Activated CD4-positive, alpha-beta T cell treated with anti-CD3 and anti-CD28 coated beads for 1 hour (primary cell): ENCODE data around the gene CTIF.

Experiments used
- DNase-seq: peaks from one replicate; pipeline ENCODE4 v3.0.0-alpha.2; 2020

Gene CTIF

DNA sequence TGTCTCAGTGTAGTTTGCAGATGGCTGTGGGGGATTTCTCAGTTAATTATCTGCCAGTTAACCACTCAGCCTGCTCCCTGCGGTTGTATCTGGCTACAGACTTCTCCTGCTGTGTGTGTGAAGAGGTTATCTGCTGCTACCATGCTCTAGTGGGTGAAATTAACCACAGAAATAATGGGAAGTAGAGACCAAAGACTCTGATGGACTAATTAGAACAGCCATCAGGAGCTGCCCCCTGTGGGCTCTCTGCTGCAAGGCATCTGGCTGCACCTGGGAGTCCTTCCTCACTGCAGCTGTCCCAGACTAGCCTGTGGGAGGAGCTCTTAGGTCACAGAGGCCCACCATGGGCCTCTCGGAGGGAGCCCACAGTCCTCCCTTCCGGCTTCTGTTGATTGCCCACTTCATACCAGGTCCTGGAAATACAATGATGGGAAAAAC lies 66.6 kb downstream of the CTIF start:
- DNase-seq: no peak

DNA sequence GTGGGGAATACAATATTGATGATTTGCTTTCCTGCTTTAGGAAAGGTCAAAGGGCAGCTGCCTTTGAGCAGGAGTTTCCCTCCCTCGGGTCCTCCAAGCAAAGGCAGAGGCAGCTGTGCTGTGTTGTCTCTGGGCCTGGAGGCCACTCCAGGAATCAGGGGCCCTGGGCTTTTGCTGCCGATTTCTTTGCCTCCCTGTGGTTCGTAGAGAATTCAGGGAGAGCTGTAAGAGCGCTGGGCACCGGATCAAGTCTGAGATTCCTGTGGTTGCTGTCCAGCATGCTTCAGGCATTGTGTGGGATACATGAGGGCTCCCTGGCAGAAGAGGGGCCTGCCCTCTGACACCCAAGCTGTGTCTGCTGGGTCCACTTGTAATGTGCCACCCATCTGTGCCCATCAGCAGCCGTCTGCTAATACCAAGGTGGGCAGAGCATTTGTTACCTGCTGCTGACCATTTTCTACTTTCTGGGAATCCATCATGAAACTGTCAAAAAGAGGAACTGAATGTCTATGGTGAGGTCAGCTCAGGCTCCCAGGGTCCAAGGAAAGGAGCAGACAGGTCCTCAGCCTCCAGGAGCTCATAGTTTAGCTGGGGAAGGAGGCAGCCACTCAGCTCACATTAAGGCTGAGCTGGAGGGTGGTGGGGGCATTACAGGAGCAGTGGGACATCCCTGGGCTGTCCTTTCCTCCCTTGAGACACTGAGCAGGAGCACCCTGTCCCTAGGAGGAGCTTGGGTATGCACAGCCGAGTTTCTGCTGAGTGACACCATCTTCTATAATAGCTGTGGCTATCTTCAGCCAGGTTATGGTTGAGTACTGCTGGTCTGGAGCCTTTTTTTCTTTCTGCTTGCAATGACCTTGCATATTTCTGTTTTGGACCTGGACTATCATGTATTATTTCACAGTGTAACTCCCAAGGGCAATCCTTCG lies 68.5 kb downstream of the CTIF start:
- DNase-seq: no peak

DNA sequence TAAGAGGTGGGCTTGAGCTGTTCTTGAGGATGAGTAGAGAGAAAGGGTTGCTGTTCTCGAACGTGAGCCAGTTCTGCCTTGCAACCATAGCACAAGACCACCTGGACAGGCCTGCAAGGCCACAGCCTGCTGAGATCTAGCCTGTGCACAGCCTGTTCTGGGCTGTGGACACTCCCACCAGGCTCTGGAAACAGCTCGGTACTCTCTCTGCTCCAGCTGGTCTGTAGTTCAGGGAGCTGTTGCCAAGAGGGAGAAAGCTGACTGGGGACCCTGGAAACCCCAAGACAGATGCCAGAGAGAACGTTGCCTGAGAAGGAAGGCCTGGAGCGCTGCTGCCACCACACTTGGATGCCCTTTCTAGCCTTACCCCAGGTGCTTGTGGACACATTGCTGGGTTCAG lies 69.8 kb downstream of the CTIF start:
- DNase-seq: no peak

DNA sequence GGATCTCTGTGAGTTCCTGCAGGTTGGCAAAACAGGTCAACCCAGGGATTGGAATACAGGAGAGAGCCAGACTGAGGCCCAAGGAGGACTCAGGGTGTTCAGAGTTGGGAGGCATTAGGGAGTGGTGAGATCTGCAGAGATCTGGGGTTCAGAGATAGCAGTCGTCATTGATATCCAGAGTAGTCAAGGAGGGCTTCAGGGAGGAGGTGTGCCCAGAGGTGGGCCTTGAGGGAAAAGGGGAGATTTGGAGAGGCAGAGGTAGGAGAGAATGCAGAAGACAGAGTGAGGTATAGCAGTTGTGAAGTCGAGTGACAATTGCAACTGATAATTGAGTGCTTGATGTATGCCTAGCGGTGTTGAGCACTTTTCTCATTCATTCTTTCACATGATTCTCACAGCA lies 70.3 kb downstream of the CTIF start:
- DNase-seq: no peak

DNA sequence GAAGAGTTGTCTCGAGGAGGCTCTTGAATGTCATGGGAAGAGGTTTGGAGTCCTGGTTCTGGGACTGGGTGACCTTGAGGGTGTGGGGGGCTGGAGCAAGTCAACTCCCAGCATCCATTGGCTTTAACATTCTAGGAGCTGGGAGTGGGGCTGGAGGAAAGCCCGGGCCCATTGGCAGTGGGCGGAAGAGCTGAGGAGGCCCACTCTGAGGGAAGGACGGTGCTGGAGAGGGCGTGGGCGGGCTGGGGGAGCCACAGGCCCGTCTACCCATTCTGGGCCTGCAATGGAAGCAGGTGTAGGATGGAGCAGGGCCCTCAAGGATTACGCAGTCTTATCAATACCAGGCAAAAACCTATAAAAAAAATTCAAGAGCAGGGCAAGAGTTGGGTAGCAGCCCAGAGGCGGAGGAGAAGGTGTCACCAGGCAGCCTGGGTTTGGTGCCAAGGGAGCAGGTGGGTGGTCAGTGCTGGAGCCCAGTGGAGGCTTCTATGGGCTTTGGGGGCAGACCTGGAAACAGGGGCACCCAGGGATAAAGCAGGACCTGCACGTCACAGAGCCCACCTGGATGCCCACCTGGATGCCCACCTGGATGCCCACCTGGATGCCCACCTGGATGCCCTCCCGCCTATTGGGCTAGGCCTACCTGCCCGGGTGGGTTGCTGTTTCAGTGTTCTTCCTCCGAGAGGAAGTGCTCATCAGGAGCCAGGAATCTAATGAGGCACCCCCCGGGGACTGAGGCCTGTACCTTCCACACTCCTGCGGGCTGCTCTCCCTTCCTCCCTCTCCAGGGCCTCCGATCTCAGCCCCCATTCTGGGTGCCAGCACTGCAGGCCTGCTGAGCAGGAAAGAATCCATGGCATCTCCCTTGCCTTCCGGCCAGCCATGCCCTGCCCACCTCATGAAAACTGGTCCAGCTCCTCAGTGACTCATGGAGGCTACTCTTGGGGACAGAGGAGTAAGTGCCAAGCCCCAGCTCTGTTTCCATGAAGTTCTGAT lies 71.3 kb downstream of the CTIF start:
- DNase-seq: no peak

DNA sequence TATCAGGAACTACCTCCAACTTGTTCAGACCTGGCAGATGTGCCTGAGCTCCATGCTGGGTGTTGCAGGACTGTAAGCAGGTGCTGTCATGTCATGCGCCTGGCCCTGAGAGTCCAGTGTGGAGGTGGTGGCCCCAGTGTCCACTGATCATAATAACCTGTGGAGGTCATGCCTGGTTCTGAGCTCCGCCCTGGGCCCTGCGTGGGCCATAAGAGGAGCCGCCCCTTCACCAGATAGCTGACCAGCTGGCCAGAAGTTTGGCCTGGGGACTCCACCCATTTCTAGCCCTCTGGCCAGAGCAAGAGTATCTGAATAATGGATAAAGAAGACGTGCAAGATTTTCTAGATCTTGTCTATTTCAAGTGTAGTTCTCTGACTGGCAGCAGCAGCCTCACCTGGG lies 72.4 kb downstream of the CTIF start:
- no peak for DNase-seq

DNA sequence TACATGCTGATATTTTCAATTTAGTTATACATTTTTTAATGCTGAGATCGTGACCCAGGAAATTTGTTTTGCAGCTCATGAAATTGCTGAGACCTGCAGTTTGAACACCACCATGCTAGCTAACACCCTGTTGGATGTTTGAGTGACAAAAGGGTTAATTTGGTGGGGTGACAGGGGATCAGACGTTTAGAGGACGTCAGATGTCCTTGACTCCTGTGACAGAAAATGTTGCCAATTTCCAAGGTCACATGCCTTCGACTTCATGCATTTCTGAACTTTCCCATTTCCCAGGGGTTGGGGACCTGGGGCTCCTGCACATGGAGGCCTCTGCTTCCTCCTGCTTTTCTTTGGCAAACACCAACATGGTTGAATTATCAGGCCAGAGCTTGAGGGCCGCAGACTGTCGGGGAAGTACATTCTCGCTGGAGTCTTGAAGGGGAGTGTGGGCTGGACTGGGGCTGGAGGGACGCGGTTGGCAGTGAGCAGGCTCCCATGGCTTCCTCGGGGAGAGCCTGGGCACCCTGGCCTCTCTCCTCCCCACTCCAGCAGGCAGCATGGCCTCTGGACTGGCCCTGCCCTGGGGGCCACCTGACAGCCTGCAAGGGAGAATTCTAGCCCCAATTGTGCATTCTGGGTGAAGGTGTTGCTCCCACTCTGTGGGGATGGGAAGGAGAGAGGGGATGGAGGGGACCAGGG lies 73.1 kb downstream of the CTIF start:
- no peak for DNase-seq

DNA sequence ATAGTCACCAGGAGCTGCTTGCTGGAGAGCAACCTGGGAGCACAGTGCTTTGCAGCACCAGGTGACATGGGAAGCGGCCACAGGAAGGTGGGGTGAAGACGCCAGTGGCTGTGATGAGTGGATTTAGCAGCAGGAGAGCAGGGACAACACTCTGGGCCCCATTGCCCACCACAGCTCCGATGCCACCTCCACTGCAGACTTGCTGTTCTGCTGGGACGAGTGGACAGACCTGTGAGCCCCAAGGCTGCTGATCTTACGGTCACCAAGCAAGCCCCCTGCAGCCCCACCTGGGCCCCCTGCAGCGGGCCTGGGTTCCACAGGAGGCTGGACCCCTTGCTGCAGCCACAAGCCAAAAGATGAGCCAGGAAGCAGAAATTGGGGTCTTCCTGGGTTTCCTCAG lies 73.7 kb downstream of the CTIF start:
- no peak for DNase-seq

DNA sequence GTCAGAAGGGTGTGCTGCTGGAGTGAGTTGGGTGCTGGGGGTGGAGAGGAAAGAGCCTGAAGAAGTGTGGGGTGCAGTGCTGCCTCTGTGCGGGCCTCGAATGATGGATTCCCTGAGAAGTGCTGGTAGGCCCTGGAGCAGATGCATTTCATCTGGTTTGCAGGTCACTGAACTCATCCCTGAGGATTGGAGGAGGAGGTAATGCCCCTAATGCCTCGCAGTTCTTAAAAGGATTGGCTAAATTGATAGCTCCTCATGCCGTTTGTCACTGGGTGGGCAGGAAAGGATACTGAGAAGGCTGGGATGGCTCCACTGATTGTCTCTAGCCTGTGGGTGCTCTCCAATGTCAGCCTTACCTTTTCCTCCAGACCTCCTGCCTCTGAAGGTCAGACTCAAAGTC lies 74.1 kb downstream of the CTIF start:
- no peak for DNase-seq

DNA sequence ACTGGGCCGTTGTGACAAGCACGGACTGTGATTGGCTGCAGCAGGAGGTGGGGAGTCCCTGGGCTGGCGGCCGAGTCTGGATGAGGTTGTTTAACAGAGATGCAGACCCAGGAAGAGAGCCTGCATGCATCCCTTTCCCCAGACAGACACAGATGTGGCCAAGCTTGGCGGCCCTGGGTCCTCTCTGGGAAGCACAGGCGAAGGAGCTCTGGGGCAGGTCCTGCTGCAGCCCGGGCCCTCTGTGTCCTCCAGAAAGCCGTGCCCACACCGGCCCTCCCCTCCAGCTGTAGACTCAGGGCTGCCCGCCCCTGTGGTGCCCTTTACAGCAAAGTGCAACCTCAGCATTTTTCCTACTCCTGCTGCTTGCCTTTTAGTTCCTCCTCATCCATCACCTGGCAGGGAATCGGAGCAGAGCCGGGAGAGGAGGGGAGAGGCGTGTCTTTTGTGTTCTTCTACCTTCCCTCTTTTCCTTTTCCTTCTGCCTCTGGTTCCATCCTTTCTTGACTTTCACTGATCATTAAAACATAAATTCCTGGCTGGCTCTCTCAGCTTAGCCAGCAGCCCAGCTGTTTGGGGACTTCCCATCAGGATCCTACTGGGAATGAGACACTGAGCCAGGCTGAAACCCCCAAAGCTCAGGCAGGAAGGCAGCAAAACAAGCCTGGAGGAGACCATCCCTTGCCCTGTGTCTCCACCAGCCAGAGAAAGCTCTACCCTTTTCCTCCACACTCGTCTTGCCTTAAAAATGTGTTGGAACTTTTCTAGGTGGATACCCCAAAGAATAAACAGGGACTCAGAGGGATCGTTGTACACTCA lies 75.0 kb downstream of the CTIF start:
- no peak for DNase-seq

DNA sequence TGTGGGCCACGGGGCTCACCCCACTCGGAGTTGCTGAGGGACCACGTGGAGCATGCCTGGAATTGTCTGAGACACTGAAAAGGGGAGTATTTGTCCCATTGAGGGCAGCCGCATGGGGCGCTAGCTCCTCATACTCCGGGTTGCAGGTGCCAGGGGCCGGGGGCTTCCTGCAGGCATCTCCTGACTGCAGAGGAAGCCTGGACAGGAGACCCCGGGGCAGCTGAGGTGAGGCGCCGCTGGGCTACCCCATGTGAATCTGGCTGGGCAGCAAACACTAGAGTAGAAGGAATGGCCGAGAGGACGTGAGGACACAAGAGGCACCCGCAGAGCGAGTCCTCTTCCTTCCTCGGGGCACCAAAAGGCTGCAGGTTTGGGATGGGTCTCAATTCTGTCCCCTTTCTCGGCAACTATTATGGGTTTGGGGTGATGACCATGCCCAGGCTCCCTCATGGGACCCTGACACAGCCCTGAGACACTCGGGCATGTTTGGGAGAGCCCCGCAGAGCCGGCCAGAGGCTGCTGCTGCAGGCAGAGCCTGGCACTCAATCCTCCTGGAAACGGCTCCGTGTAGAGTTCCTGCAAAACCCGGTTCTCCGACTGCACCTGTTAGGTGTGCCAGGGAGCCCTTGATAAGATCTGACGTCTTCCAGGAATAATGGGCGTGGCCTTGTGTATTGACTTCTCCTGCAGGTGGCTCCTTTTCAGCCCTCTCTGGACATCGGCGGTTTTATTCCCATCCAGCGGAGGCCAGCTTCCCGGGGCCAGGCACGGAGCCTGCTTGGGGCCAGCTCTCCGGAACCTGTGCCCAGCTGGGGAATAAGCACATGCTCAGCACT lies 77.0 kb downstream of the CTIF start:
- no peak for DNase-seq

DNA sequence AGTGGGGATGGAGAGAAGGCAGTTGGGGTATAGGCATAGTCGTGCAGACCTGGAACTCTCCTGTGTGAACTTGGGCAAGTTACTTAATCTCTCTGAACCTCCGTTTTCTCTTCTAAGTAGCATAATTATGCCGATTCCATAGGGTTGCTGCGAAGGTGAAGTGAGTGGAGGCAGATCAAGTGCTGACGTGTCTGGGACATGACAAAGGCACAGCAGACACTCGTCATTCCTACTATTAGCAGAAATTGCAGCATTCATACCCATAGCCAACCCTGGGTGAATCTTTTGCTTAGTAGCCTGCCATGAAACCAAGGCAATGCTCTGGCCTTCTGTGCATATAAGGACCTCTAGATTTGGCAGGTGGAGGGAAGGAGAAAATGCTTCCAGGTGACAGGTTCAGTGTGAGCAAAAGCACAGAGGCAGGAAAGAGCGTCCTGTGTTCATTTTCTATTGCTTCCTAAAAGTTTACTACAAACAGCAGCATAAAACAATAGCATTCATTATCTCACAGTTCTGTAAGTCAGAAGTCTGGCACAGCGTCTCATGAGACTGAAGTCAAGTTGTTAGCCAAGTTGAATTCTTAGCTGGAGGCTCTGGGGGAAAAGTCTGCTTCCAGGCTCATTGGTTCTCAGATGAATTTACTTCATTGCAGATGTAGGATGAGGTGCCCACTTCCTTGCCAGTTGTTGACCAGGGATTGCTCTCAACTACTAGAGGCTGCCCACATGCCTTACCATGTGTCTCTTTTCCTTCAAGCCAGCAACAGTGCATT lies 77.8 kb downstream of the CTIF start:
- DNase-seq: no peak

DNA sequence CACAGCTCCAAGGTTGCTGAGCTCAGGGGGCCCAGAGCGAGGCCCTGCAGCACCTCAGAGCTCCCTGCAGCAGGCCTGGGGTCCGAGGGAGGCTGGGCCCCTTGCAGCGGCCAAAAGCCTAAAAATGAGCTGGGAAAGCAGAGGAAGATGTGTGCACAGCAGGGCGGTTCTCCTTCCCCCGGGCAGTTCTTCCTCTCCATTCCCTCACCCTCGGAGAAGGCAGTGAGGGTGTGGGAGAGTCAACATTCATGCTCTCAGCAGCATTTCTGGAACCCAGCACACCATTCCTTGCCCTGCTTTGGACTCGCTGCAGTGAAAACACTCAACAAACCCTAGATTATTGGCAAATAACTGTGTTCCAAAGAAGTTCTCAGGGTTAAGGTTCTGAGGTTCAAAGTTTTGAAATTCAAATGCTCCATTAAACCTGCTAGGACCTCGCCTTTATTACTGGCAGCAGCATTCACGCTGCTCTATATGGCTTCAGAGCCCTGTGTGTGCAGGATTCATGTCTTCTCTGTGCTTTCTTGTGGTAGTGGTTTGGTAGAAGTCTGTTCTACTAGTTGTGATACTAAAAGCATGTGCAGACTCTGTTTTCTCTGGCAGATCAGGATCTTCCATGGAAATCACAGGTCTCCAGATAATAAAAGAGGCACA lies 79.1 kb downstream of the CTIF start:
- DNase-seq: no peak

DNA sequence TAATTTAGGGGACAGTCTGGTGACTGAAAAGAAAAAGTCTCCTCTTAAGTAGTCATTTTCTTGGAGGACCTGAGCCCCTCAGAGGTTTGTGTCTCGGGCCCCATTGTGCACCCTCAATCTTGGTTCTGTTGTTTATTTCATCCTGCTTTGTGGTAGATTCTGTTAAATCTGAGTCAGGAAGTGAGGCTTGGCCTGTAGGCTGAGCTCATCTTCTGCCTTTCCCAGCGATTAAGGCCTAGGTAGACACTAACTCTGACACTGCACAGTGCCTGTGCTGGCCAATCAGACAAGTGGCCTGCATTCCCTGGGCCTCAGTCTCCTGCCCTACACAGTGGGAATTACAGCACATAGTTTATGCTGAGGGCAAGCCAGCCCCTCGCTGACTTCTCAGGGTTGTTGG lies 80.2 kb downstream of the CTIF start:
- no peak for DNase-seq

DNA sequence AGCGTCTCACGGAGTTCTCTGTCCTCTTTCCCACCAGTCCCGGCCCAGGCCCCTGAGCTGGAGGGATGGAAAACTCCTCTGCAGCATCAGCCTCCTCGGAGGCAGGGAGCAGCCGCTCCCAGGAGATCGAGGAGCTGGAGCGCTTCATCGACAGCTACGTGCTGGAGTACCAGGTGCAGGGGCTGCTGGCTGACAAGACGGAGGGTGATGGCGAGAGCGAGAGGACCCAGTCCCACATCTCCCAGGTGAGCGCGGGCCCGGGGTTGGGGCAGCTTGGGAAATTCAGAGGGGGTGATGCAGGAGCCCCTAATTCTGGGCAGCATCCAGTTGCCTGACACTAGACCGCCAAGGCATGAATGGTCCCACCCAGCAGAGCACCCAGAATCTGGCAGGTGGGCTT lies 80.7 kb downstream of the CTIF start:
- DNase-seq: no peak

DNA sequence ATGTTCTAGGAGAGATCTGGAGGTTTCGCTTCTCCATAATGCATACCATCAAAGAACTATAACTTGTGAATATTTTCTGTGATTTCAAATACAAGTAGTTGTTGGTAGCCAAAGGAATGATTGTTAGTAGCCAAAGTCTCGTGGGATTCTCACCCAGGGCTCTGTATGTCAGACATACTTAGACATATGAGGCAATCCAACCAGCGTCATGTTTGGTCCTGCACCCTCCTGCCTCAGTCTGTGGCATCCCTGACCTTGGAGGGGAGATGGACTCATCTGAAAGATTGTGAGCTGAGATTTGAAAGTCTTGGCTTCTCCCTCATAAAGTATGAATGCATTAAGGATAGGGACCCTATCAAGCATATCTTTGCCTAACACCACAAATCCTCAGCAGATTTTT lies 81.2 kb downstream of the CTIF start:
- DNase-seq: no peak

DNA sequence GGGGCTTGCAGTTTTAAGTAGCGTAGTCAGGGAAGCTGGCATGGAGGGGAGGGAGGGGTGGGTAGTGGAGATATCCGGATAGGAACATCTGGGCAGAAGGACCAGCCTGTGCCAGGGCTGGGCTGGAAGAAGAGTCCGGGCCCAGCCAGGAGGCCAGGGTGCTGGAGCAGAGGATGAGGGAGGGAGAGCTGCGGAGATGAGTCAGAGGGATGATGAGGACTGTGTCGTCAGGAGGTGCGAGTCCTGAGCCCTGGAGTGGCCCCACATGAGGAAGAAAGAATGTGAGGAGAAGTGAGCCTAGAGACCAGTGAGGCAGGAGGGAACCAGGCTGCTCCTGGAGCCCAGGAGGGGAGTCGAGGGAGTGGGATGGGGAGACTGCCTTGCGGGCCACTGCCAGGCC lies 82.4 kb downstream of the CTIF start:
- DNase-seq: no peak

DNA sequence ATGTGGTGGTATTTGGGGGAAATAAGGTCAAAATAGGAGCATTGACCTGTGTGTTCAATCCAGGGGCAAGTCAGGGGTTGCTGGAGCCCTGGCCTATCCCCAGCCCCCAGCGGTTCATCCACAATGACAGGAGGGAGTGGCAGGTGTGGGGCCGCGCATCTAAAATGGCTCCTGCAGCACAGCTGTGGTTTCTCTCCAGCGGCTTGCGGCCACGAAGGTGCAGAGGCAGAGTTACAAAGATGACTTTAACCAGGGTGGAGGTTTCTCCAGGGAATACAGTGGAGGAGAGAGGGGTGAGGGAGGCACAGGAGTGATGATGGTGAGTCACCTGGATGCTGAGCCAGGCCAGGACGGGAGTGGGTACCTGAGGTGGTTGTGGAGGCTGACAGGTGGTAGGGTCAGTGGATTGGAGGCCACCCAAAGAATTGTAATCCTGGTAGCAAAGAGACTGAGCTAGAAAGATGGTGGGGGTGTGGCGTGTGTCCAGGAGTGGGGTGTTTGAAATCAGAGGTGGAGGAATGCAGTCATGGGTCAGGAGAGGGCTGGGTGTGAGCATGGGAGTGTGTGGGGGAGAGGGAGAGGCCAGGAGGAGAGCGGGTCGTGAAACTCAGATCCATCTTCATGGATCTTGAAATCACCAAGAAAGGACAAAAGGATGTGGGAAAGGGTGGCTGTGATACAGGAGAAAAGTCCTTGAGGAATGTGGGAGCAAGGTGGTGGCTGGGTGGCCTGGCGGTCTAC lies 83.2 kb downstream of the CTIF start:
- DNase-seq: no peak

DNA sequence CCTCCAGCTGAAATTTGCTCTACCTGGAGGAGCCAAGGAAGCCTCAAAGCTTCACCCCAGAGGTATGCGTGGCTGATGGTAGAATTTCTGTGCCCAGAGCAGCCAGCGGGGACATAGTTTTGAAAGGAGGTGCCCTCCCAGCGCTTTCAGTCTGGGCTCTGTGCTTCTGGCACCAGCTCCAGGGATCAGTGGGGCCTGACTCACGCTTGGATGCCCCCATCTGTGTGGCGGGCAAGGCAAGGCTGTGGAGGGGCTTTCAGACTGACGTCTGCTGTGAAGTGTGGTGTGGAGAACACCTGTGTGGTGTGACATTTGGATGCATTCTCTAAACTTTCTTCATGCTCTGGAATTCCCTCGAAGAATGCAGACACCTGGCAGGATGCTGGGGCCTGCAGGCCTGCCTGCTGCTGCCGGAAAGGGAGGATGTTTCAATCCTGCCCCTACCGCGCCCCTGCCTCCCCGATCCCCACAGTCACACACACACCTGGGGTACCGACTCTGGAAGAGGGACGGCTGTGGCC lies 84.1 kb downstream of the CTIF start:
- DNase-seq: no peak
